Brain pericyte (primary cell): ENCODE results near the gene ITIH2.
A peak's percentile ranks its signal among the peaks of the same experiment; 100 is the strongest.
"Not testable (repeated sequence)": the region's sequence is repeated elsewhere in the genome, so short reads cannot be mapped to it uniquely, and the experiment has no call there.

ENCODE experiments used
- DNase-seq: peaks from one replicate; pipeline ENCODE4 v3.0.0-alpha.2; 2012; ENCODE audit warnings: low read depth, low spot score

ITIH2 gene, protein sequence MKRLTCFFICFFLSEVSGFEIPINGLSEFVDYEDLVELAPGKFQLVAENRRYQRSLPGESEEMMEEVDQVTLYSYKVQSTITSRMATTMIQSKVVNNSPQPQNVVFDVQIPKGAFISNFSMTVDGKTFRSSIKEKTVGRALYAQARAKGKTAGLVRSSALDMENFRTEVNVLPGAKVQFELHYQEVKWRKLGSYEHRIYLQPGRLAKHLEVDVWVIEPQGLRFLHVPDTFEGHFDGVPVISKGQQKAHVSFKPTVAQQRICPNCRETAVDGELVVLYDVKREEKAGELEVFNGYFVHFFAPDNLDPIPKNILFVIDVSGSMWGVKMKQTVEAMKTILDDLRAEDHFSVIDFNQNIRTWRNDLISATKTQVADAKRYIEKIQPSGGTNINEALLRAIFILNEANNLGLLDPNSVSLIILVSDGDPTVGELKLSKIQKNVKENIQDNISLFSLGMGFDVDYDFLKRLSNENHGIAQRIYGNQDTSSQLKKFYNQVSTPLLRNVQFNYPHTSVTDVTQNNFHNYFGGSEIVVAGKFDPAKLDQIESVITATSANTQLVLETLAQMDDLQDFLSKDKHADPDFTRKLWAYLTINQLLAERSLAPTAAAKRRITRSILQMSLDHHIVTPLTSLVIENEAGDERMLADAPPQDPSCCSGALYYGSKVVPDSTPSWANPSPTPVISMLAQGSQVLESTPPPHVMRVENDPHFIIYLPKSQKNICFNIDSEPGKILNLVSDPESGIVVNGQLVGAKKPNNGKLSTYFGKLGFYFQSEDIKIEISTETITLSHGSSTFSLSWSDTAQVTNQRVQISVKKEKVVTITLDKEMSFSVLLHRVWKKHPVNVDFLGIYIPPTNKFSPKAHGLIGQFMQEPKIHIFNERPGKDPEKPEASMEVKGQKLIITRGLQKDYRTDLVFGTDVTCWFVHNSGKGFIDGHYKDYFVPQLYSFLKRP

DNA sequence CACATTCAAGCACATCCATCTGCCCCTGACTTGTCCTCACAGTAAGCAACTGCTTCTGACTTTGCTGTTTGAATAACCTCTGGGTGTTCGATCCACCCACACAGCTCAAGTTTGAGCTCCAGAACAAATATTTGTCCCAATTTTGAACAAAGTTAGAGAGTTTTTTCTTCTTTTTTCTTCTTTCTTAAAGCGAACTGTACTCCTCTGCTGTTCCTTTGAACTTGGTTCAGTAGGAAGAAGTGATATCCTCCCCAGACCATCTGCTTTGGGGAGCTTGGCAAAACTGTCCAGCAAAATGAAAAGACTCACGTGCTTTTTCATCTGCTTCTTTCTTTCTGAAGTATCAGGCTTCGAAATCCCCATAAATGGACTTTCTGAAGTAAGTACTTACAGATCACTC lies at the start of gene ITIH2:
TSS of gene ITIH2 (plus strand) at position 177 of the 400 bp plus-strand sequence. CDS start at position 296, 119 bp downstream.
- no peak for DNase-seq

DNA sequence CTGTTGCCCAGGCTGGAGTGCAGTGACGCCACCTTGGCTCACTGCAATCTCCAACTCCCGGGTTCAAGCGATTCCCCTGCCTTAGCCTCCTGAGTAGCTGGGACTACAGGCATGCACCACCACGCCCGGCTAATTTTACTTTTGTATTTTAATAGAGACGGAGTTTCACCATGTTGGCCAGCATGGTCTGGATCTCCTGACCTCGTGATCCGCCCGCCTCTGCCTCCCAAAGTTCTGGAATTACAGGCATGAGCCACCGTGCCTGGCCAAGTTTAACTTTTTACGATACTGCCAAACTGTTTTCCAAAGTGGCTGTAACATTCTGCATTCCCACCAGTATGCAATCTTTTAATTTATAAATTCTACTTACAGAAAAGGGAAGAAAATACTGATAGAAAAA lies 46.0 kb upstream of the ITIH2 start:
- DNase-seq = not testable (repeated sequence)

DNA sequence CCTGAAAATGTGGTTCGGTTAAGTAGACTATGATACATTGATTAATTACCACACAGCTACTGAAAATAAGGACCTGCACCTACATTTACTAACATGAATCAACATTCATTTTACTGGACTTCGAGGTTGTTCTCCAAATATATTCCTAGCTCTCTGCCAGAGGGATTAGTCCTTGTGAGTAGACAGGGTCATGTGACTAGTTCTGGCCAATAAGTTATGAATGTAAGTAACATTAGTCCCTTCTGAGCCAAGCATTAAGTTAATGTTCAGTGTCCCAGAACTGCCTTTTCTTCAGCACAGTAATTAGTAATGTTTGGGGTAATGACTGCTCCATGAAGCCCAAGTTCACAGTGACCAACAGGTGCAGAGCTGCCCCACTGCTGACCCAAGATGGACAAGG lies 45.6 kb upstream of the ITIH2 start:
- DNase-seq = no peak

DNA sequence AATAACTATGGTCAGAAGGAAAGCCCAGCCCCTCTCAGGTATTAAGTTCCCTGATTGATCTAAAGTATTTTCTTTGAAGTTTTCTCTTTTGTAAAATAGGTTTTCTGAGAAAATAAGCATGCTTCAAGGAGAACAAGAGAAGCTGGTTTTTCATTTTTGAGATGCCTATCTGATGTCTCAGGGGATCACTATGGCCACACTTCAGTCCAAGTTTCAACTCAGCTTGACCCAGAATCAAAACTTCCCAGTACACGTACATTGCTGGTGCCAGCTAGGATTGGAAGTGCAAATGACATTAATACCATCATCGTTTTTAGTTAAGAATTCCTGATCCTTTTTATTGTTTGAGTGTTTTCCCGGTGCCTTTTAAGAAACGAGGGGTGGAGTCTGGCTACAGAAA lies 43.6 kb upstream of the ITIH2 start:
- no peak for DNase-seq

DNA sequence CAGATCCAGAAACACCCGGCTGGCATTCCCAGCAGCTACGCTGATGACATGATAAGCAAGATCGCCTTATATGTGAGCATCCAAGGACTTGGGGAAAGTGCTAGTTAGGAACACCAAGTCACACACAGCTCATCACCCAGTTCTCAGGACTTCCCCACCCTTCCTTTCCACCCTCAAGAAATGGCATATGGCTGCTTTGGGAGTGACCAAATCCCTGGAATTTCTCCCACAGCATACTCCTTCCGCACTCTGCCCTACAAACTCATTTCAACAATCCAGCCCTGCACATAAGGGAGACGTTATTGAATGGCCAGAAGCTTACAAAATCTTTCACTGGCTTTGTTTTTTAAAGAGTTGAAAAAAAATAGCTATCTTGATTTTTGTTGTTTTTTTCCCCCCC lies 40.6 kb upstream of the ITIH2 start:
- no peak for DNase-seq

DNA sequence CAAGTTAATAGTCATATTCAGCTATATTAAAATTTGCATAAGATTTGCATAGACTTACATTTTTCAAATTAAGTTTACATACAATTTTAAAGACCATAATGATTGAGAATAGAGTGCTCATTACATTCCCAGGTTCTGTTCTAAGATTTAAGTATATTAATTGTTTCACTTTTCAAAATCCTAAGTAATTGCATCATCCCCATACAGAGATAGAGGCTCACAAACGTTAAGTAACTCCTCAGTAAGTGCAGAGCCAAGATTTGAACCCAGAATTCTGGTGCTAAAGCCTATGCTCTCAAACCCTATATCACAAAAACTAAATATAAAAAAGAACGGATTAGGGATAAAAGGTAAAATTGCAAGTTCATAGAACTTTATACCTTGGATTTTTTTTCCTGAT lies 38.4 kb upstream of the ITIH2 start:
- no peak for DNase-seq

DNA sequence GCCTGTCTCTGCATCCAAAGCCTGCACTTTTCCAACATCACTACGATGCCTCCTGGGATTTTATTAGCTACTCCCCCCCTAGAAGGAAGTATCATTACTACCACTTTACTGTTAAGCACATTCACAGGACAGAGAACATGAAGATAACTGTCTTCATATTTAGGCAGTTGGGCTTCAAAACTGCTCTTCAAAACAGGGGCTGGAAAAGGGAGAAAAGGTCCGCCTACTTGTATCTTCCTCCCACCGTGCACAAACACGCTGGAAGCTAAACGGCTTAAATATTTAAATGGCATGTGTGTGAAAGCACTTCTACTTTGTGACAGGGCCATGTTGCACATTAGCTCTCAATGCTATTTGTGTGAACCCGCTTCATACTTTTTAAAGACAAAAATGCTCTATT lies 37.3 kb upstream of the ITIH2 start:
- DNase-seq = no peak

DNA sequence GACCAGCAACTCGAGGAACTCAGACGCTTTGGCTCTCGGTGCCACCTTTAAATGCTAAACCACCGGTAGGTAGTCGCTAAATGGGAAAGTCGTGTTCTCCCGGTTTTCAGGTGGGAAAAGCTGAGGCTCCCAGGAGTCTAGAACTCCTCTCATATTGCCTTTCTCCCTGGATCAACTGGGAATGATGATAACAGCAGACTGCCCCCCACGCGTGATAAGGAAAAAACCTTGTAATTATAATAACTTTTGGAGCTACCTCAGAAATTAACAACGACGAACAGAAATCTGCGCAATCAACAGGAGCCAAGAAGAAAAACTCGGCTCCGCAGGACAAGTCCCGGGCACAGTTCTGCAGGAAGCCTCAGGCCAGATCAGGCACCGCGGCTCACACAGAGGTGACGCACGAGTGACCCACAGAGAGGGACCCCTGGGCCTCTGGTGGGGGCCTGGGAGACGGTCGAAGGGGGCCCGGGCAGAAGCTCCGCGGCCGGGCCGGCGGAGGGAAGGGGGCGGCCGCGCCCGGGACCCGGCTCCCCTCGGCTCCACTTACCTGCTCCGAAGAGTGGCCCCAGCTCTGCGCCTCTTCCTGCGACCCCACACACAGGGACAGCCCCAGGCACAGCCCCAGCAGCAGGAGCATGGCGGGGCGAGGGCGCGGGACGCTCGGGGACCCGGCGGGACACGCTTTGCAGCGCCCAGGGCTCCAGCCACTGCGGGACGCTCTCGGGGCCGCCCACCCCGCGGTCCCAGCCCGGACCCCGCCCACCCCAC lies 36.7 kb upstream of the ITIH2 start, which contains the start of gene ITIH5:
TSS of gene ITIH5 (minus strand) at position 714 of the 771 bp plus-strand sequence. CDS start at position 640, 74 bp downstream.
- DNase-seq = no peak

DNA sequence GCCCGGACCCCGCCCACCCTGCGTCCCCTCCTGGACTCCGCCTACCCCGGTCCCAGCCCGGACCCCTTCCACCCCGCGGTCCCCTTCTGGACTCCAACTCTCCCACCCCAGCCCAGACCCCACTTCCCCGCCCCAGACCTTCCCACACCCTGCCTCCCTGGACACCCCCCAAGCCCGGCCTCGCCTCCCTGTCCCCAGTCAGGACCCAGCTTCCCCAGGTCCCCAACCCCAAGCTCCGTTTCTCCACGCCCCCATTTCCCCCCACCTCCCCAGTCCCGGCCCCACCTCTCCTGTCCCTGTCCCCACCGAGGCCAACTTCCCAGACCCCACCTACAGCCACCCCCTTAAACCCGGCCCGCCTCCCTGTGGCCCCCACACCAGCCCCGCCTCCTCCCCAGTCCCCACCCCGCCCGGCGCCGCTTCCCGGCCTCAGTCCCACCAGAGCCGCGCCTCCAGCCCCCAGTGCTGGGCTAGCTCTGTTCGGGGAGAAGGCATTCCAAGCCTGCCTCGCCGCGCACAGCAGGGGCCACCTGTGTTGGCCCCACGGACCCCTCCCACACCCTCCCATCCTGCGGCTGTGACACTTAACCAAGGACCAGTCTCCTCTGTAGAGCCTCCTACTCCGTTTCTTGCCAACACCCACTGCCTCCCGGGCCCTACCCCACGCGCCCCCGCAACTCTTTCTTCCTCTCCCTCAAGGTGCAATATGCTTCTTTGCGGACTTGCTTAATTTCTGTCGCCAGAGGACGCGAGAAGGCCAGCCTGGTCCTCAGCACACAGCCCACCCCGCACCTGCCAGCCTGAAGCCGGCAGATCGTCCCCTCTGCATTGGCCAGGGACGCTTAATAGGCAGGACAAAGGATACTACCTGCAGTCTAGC lies 35.6 kb upstream of the ITIH2 start:
- no peak for DNase-seq

DNA sequence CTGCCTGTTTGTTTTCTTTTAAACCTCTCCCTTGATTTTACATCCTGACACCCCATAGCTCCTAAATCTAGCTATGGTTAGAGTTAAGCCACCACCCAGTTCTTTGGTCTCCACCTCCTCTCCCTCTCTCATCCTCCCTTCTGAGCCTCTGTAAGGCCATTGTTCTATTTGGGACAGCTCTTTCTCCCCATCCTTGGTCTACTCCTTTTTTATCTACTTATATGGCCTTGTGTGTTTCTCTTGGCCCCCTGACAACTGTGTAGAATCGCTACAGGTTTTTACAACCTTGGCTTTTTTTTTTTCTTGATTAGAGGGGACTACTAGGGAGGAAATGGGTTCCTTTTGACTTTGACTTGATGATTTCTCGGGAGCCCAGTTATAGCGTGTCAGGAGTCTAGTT lies 33.0 kb upstream of the ITIH2 start:
- DNase-seq = no peak

DNA sequence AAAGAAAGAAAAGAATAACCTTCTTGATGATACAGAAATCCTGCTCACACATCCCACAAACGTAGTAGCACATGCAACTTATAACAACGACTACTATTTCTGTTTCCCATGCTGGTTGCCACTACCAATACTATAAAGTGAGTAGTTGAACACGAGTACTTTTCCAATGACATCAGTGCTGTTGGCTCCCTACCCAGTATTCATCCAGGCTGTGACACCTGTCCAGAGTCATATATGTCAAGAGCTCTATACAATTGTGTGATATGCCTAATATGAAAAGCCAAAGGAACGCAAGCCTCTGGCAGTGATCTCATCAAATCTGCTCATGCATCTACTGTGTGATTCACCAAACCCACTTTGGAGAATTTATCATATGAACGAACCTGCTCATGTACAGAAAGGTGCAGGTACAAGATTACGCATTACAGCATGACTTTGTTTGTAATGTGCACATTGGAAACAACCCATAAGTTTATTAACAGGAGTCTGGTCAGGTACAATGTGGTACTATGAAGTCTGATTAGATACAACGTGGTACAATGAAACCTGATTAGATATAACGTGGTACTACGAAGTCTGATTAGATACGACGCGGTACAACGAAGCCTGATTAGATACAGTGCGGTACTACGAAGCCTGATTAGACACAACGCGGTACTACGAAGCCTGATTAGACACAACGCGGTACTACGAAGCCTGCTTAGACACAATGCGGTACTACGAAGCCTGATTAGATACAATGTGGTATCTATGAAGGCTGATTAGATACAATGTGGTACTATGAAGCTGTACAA lies 30.6 kb upstream of the ITIH2 start:
- DNase-seq = no peak

DNA sequence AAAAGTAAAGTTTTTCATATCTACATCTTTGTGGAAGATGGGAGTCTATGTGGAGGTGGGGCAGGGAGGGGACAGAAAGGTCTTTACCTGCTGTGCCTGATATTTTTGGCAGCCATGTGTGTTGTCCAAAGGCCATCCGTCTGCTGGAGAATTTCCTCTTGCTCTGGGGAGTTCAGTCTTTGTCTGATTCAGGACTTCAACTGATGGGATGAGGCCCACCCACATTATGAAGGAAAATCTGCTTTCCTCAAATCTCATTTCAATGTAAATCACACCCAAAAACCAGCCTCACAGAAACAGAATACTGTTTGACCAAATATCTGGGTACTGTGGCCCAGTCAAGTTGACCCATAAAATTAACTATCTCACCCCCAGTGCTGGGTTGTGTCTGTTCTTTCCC lies 23.9 kb upstream of the ITIH2 start:
- no peak for DNase-seq

DNA sequence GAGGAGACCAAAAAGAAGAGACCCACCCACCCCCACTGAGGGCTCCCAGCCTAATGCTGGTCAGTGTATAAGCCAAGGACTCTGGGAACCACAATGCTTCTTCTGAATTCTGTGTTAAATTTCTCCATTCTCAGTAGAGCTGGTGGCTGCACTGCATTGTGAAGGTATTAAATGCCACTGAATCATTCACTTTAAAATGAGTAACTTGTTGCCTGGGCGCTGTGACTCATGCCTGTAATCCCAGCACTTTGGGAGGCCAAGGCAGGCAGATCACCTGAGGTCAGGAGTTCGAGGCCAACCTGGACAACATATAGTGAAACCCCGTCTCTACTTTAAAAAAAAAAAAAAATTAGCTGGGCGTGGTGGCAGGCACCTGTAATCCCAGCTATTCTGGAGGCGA lies 23.0 kb upstream of the ITIH2 start:
- DNase-seq = not testable (repeated sequence)

DNA sequence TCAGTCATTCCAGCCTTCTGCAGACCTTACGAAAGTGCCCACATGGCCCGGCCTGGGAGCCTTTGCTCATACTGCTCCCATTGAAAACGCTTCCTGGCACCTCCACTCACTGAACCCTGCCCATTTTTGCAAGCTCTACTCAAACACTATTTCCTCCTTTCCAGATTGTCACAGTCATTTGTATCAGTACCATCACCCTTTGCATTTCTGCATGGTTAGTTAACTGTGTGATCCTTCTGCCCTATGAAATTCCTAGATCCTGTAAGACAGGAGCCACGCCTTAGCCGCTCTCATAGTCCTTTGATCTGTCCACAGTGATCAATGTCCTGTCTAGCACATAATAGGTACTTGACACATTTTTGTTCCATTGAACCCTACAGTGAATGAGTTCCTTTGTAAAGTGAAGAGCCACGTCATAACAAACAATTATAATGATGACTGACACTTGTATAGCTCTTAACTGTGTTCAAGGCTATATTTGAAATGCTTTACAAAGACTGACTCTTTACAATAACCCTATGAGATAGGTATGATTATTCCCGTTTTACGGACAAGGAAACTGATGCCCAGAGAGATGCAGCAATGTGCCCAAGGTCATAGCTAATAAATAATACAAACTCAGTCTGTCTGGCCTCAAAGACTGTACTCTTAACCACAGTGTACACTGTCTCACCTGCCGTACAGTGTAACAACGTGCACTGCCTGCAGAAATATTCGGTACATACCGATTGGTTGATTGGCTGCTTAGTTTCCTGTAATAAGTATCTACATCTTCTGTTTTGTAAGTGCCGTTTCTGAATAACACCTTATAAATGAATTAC lies 16.6 kb upstream of the ITIH2 start:
- no peak for DNase-seq

DNA sequence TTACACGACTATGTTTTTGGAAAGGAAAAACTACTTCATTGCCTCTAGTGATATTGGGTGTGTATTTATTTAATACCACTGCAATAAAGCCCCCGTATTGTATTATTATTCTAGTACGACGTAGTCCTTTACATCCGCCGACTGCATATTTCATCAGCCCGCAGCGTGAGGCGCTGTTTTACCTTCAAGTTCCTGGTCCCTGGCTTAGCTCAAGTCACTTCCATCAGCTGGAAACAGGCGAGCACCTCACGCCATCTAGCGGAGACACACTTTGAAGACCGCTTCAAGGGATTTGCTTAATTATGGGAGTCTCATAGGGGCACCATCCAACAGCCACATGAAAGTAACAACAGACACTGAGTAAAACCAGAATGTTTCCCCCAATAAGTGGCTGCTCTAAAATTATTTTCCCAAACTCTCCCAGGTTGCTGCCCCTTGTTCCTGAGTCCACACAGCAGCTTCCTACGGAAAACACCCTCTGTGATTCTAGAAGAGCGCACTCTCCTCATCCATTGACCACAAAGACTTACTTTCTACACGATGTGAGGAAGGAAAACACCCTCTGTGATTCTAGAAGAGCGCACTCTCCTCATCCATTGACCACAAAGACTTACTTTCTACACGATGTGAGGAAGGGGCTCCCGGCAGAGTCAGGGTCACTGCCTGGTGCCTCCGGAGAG lies 15.7 kb upstream of the ITIH2 start:
- peak; percentile 56 for DNase-seq

DNA sequence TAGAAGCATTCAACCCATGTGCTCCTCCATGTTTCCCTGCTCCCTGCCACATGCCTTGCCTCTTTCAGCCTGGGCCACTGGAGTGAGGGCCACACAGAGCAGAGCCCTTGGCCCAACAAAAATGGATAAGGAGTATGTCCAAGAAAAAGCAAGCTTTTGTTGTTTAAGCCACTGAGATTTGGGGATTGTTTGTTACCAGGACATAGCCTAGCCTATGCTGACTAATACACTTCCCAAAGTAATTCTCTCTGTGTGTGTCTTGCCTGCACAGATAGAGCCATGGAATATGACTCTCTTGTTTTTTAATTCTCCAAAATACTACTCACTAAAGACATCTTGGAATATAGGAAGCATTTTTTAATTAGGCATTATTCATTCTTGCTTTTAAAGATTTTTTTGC lies 13.5 kb upstream of the ITIH2 start:
- no peak for DNase-seq

DNA sequence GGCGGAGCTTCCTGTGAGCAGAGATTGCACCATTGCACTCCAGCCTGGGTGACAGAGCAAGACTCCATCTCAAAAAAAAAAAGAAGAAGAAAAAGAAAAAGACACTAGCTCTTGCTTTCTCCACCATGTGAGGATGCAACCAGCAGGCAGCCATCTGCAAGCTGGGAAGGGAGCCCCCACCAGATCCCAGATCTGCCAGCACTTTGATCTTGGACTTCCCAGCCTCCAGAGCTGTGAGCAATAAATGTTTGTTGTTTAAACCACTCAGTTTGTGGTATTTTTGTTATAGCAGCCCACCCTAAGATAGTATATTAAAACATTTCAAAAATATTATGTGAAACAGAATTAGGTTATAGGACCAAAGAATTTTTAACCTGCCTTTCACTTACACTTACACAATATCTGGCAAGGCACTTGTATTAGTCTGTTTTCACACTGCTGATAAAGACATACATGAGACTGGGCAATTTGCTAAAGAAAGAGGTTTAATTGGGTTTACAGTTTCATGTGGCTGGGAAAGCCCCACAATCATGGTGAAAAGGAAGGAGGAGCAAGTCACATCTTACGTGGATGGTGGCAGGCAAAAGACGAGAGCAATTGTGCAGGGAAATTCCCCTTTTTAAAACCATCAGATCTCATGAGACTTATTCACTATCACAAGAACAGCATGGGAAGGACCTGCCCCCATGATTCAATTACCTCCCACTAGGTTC lies 12.1 kb upstream of the ITIH2 start:
- not testable (repeated sequence) for DNase-seq

DNA sequence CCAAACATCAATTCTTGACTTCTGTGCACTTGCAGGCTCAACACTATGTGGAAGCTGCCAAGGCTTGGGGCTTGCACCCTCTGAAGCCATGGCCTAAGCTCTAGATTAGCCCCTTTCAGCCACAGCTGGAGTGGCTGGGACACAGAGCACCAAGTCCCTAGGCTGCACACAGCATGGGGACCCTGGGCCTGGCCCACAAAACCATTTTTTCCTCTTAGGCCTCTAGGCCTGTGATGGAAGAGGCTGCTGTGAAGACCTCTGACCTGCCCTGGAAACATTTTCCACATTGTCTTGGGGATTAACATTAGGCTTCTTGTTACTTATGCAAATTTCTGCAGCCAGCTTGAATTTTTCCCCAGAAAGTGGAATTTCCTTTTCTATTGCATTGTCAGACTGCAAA lies 10.7 kb upstream of the ITIH2 start:
- DNase-seq = not testable (repeated sequence)
